Activated CD8-positive, alpha-beta memory T cell treated with anti-CD3 and anti-CD28 coated beads for 36 hours (primary cell): ENCODE data around the gene SLC39A11. TPM values are rescaled to one million over a fixed set of nuclear protein-coding genes. Genes with fewer than 3 reads are reported as not detected.

Source experiments
- CTCF ChIA-PET: fragments of 350-600 bp; sonication (Branson Sonifier 250); formaldehyde crosslinking; loops from one replicate; lab custom pipeline; 2021; ENCODE audit warnings: antibody characterized with exemption; lab: Charles Lee
- POLR2A ChIA-PET: fragments of 350-600 bp; sonication (Branson Sonifier 250); formaldehyde crosslinking; loops from one replicate; lab custom pipeline; 2021; ENCODE audit warnings: antibody characterized with exemption; lab: Charles Lee
- total RNA-seq, 2 experiments: library from RNA; stranded (reverse); gene quantifications; one replicate each; pipeline ENCODE4 v1.2.3, GENCODE V29; 2021

Gene SLC39A11
- total RNA-seq, 2 experiments from 2014 or later = 16.1 to 17.2 TPM

- POLR2A ChIA-PET = no interaction called here
- CTCF ChIA-PET = no interaction called here
Measured at GRCh38 chr17:72617557-72617956, 474.9 kb downstream of the SLC39A11 start.

- ChIA-PET POLR2A (no interaction called here), CTCF (no interaction called here)
Measured at GRCh38 chr17:72616447-72616846, 476.0 kb downstream of the SLC39A11 start.

GRCh38 chr17:72615627-72615991 is 476.9 kb downstream of the SLC39A11 start:
- CTCF ChIA-PET = no interaction called here
- POLR2A ChIA-PET = no interaction called here

- CTCF ChIA-PET = no interaction called here
- POLR2A ChIA-PET = no interaction called here
Measured at GRCh38 chr17:72614871-72615626, 477.4 kb downstream of the SLC39A11 start.

GRCh38 chr17:72614476-72614870 is 478.0 kb downstream of the SLC39A11 start:
- ChIA-PET CTCF (no interaction called here), POLR2A (no interaction called here)

GRCh38 chr17:72613806-72614292 is 478.6 kb downstream of the SLC39A11 start:
- CTCF ChIA-PET = no interaction called here

GRCh38 chr17:72613396-72613795 is 479.1 kb downstream of the SLC39A11 start:
- CTCF ChIA-PET = no interaction called here

More at GRCh38 chr17:72613806-72614292, 478.6 kb downstream of the SLC39A11 start:
- POLR2A ChIA-PET = no interaction called here

GRCh38 chr17:72611172-72611571 is 481.3 kb downstream of the SLC39A11 start:
- CTCF ChIA-PET = no interaction called here
- POLR2A ChIA-PET = no interaction called here

More at GRCh38 chr17:72613396-72613795, 479.1 kb downstream of the SLC39A11 start:
- POLR2A ChIA-PET = no interaction called here

- ChIA-PET POLR2A (no interaction called here), CTCF (no interaction called here)
Measured at GRCh38 chr17:72609501-72609900, 483.0 kb downstream of the SLC39A11 start.

- ChIA-PET CTCF (no interaction called here), POLR2A (interaction anchor here (0.5 kb wide), 1 partner anchor 1923 kb away, joined by 9 read pairs; no protein-coding TSS in a partner anchor)
Measured at GRCh38 chr17:72608436-72608835, 484.1 kb downstream of the SLC39A11 start.

GRCh38 chr17:72606656-72607055 is 485.8 kb downstream of the SLC39A11 start:
- CTCF ChIA-PET = no interaction called here
- POLR2A ChIA-PET = no interaction called here

GRCh38 chr17:72605543-72605942 is 486.9 kb downstream of the SLC39A11 start:
- ChIA-PET POLR2A (no interaction called here), CTCF (no interaction called here)

GRCh38 chr17:72604518-72604917 is 488.0 kb downstream of the SLC39A11 start:
- POLR2A ChIA-PET = no interaction called here
- CTCF ChIA-PET = no interaction called here

- ChIA-PET CTCF (interaction anchor here (1.1 kb wide), 1 partner anchor 31 kb away, joined by 3 read pairs; no protein-coding TSS in a partner anchor), POLR2A (no interaction called here)
Measured at GRCh38 chr17:72603420-72604242, 488.9 kb downstream of the SLC39A11 start.

GRCh38 chr17:72602517-72603419 is 489.7 kb downstream of the SLC39A11 start:
- POLR2A ChIA-PET = no interaction called here
- CTCF ChIA-PET = interaction anchor here (1.1 kb wide), 1 partner anchor 32 kb away, joined by 3 read pairs; no protein-coding TSS in a partner anchor

- POLR2A ChIA-PET = no interaction called here
- CTCF ChIA-PET = no interaction called here
Measured at GRCh38 chr17:72600934-72601333, 491.6 kb downstream of the SLC39A11 start.

GRCh38 chr17:72599891-72600290 is 492.6 kb downstream of the SLC39A11 start:
- CTCF ChIA-PET = no interaction called here
- POLR2A ChIA-PET = no interaction called here

GRCh38 chr17:72598695-72599094 is 493.8 kb downstream of the SLC39A11 start:
- ChIA-PET CTCF (no interaction called here), POLR2A (no interaction called here)

GRCh38 chr17:72597354-72598087 is 495.0 kb downstream of the SLC39A11 start:
- ChIA-PET CTCF (no interaction called here), POLR2A (no interaction called here)
